K562 (cell line): ENCODE data around the gene IKZF4.

Source experiments
- CHD1 ChIP-seq: fragments of 200-600 bp; sonication (generic); IDR thresholded peaks from one replicate; pipeline ENCODE4 v1.6.1; 2012; ENCODE audit warnings: mild to moderate bottlenecking, moderate library complexity, low read length, inconsistent platforms
- GATA2 ChIP-seq: sonication (generic); formaldehyde crosslinking; IDR thresholded peaks from 2 replicates; pipeline ENCODE4 v1.4.0; 2020; ENCODE audit warnings: mild to moderate bottlenecking, missing genetic modification reagents
- GTF2F1 ChIP-seq: IDR thresholded peaks from 2 replicates; pipeline ENCODE4 v1.6.1; 2011; ENCODE audit warnings: low read depth, low read length, improper control_type of control experiment
- LEF1 ChIP-seq: fragments of 450-650 bp; IDR thresholded peaks from 2 replicates; pipeline ENCODE4 v1.6.1; 2016; ENCODE audit warnings: mild to moderate bottlenecking
- NR2C1 ChIP-seq, 2 experiments: fragments of 450-650 bp; IDR thresholded peaks; 2 replicates each; pipeline ENCODE4 v1.6.1; 2017; ENCODE audit warnings: mild to moderate bottlenecking in 2 of 2, antibody characterized with exemption in 1 of 2, inconsistent platforms in 1 of 2, missing compliant biosample characterization in 1 of 2, missing genetic modification characterization in 1 of 2
- RFX5 ChIP-seq: IDR thresholded peaks from 2 replicates; pipeline ENCODE4 v1.6.1; 2011; ENCODE audit warnings: low read depth, mild to moderate bottlenecking, improper control_type of control experiment, low read length
- YY1 ChIP-seq, 3 experiments: IDR thresholded peaks; 2 replicates each; pipeline ENCODE4 v1.6.1; 2011; ENCODE audit warnings: low read length in 2 of 3, mild to moderate bottlenecking in 2 of 3, moderate library complexity in 2 of 3, borderline replicate concordance in 1 of 3, control low read depth in 1 of 3, low read depth in 1 of 3; ENCODE audit not compliant: insufficient read depth in 3 of 3, insufficient replicate concordance in 2 of 3, control insufficient read depth in 1 of 3, insufficient read length in 1 of 3; ENCODE audit errors: extremely low read depth in 1 of 3
- ZNF785 ChIP-seq: fragments of 250-450 bp; sonication (Bioruptor Pico); IDR thresholded peaks from 2 replicates; pipeline ENCODE4 v1.4.0; 2020; ENCODE audit warnings: mild to moderate bottlenecking
- TF ChIP-seq, protein P1 (sequence below): sonication (generic); formaldehyde crosslinking; IDR thresholded peaks from 2 replicates; pipeline ENCODE4 v1.9.0; 2022; ENCODE audit warnings: mild to moderate bottlenecking, missing genetic modification reagents

- TF ChIP-seq LEF1 (no peak), CHD1 (no peak), GATA2 (no peak), ZNF785 (CRISPR knock-in tag) (no peak), NR2C1 (IDR thresholded peaks at IDR 0.05) (no peak), NR2C1 (tag; IDR thresholded peaks at IDR 0.05) (no peak), RFX5 (no peak), YY1 (IDR thresholded peaks at IDR 0.05; ENCODE audit: borderline replicate concordance in 1 of 3, control insufficient read depth in 1 of 3, extremely low read depth in 1 of 3, insufficient read depth in 3 of 3, insufficient read length in 1 of 3, insufficient replicate concordance in 2 of 3, low read depth in 1 of 3, low read length in 2 of 3) (no peak), GTF2F1 (no peak)
- TF ChIP-seq, protein P1, sequence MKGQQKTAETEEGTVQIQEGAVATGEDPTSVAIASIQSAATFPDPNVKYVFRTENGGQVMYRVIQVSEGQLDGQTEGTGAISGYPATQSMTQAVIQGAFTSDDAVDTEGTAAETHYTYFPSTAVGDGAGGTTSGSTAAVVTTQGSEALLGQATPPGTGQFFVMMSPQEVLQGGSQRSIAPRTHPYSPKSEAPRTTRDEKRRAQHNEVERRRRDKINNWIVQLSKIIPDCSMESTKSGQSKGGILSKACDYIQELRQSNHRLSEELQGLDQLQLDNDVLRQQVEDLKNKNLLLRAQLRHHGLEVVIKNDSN (CRISPR knock-in tag), result no peak
These were observed 13.9 kb downstream of the IKZF4 start for GRCh38 chr12:56034586-56035332.
